Upper lobe of right lung (tissue), 1 donor: ENCODE measurements around the gene RP9. TPM values are rescaled to one million over a fixed set of nuclear protein-coding genes. Genes with fewer than 3 reads are reported as not detected.

Experiments used
- ATAC-seq: fragments of 200-7000 bp; cut with Tn5 transposase; one replicate; pipeline ENCODE4 v1.9.1; 2020; ENCODE audit warnings: mild to moderate bottlenecking, moderate library complexity
- DNase-seq: peaks from one replicate; pipeline ENCODE4 v3.0.0-alpha.2; 2020
- H3K27ac ChIP-seq: fragments of 200-600 bp; one replicate; pipeline ENCODE4 v1.8.0; 2022
- H3K27me3 ChIP-seq: fragments of 200-600 bp; one replicate; pipeline ENCODE4 v1.8.0; 2022; ENCODE audit warnings: mild to moderate bottlenecking
- H3K36me3 ChIP-seq: fragments of 200-600 bp; one replicate; pipeline ENCODE4 v1.8.0; 2022
- H3K4me1 ChIP-seq: fragments of 200-600 bp; one replicate; pipeline ENCODE4 v1.8.0; 2022
- H3K4me3 ChIP-seq: fragments of 200-600 bp; one replicate; pipeline ENCODE4 v1.8.0; 2022; ENCODE audit warnings: mild to moderate bottlenecking
- H3K9me3 ChIP-seq: fragments of 200-600 bp; one replicate; pipeline ENCODE4 v1.8.0; 2022
- CTCF ChIP-seq: fragments of 200-600 bp; IDR thresholded peaks from one replicate; pipeline ENCODE4 v1.8.0; 2022; ENCODE audit warnings: antibody characterized with exemption
- intact Hi-C: fragments of 100-400 bp; cut with DNase I; formaldehyde crosslinking; loops from one replicate; pipeline ENCODE4 v1.11.0; 2022
- total RNA-seq: library from RNA; stranded (reverse); fragmentation: NEBNext Ultra II Directional; extraction: Animal tissue kit (Norgen Biotek cat#: 25700); gene quantifications from one replicate; pipeline ENCODE4 v1.2.1, GENCODE V29; 2021
- donor health status: DM: no; HTN: yes; CAD: no; lungs with severe emphysema.

The RP9 gene
- total RNA-seq, 1 donor from 2014 or later = 11.9 TPM

DNA sequence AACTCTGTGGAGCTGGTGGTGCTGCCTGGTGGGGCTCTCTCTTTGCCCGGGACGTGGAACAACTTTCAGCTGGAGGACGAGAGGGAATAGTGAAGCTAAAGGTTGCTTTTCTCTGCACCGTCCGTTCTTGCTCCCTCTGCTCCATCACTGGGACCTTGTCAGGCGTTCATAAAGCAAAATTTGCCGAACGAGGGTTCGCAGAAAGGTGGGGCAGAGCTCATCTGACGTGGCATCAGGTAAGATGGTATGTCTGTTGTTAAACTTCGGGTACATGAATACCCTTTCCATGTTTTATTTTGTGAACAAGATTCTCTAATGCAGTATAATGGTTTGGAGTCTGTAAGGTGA is 20.6 kb upstream of the RP9 start:
- H3K27me3 ChIP-seq = no peaks in the 10 kb centered on the region
- peaks cover 5% of the 10 kb centered on the region for H3K4me1 ChIP-seq
- DNase-seq (no peak), ATAC-seq (no peak)
- peak overlapping the region; percentile 71 for H3K4me3 ChIP-seq
- no peaks in the 10 kb centered on the region for H3K36me3 ChIP-seq
- no peaks in the 10 kb centered on the region for H3K9me3 ChIP-seq
- intact Hi-C loops = no loop called here
- peak overlapping the region; percentile 71 for H3K27ac ChIP-seq
- TF ChIP-seq CTCF = no peak

DNA sequence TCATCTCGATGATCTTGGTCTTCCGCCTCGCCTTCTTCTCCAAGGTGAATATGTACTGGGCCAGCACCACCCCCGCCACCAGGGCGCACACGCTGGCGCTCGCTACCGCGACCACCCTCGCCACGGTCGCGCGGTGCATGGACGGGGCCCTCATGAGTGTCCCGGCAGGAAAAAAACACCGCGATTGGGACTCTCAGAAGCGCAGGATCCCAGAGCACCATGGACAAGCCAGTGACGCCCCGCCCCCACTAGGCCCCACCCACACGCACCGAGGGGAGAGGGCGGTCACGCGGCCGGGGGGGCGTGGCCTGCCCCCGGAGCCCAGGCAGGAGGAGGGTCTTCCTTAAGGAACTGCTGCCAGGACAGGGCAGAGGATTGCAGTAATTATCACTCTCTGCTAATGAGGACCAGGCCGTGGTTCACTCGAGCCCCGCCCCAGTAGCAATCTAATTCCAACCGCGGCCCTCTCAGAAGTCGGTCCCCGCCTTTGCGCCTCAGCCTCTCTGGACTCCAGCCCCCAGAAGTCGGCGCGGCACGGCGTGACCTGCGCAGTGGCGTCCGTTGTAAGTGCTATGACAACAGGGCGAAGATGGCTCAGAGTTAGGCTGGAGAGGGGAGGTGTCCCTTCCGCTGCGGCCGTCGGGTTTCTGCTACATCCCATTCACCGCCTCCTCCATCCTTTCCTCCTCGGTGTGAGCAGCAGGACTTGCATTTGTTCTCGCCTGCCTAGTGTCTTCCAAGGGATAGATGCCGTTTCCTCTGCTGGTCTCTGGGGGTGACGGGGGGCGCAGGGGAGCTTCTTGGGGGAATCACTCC is 20.0 kb upstream of the RP9 start, which contains the start of gene BBS9:
TSS of gene BBS9 (plus strand) at position 575 of the 816 bp plus-strand sequence. CDS start 16,689 bp downstream, outside the sequence.
- no peak for TF ChIP-seq CTCF
- peak within 1 kb of the TSS; percentile 71 for H3K4me3 ChIP-seq
- DNase-seq (peak; percentile 97), ATAC-seq (peak; percentile 100)
- H3K27me3 ChIP-seq = no peaks in the 10 kb centered on the region
- intact Hi-C loops = no loop called here
- H3K4me1 ChIP-seq = peaks cover 5% of the 10 kb centered on the region
- peak within 1 kb of the TSS; percentile 71 for H3K27ac ChIP-seq
- H3K36me3 ChIP-seq = no peaks in the 10 kb centered on the region
- H3K9me3 ChIP-seq = no peaks in the 10 kb centered on the region

DNA sequence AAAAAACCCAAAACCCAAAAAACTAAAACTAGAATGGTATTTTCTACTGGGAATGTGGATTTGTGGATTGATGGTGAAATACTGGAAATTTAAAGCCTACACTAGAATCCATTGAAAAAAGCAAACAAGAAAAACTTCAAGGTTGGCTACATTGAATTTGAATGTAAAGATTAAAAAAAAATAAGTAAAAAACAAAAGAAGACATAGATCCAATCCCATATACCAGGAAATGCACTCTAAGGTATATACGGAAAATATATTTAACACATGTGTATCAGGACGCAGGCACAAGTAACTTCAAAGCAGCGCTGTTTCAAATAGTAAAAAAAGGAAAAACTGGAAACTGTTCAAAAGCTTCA is 19.4 kb upstream of the RP9 start:
- peak overlapping the region; percentile 71 for H3K27ac ChIP-seq

GRCh38 chr7:33127085-33127484 is 17.9 kb upstream of the RP9 start:
- Histone ChIP-seq H3K36me3 (no peaks in the 10 kb centered on the region), H3K27ac (no peak overlapping the region), H3K9me3 (no peaks in the 10 kb centered on the region), H3K27me3 (no peaks in the 10 kb centered on the region), H3K4me3 (no peak overlapping the region), H3K4me1 (peaks cover 5% of the 10 kb centered on the region)
- ATAC-seq (no peak), DNase-seq (no peak)
- intact Hi-C loops = no loop called here
- TF ChIP-seq CTCF = no peak

More for the DNA sequence above, 19.4 kb upstream of the RP9 start:
- peaks cover 5% of the 10 kb centered on the region for H3K4me1 ChIP-seq
- ATAC-seq (no peak), DNase-seq (no peak)
- no peak for TF ChIP-seq CTCF
- intact Hi-C loops = no loop called here
- H3K9me3 ChIP-seq = no peaks in the 10 kb centered on the region
- H3K36me3 ChIP-seq = no peaks in the 10 kb centered on the region
- H3K4me3 ChIP-seq = peak overlapping the region; percentile 71
- no peaks in the 10 kb centered on the region for H3K27me3 ChIP-seq

GRCh38 chr7:33118383-33118782 is 9.2 kb upstream of the RP9 start:
- Histone ChIP-seq H3K4me3 (no peak overlapping the region), H3K27me3 (no peaks in the 10 kb centered on the region), H3K36me3 (no peaks in the 10 kb centered on the region), H3K27ac (no peak overlapping the region), H3K4me1 (no peaks in the 10 kb centered on the region), H3K9me3 (no peaks in the 10 kb centered on the region)
- DNase-seq (no peak), ATAC-seq (no peak)
- no peak for TF ChIP-seq CTCF
- intact Hi-C loops = no loop called here

DNA sequence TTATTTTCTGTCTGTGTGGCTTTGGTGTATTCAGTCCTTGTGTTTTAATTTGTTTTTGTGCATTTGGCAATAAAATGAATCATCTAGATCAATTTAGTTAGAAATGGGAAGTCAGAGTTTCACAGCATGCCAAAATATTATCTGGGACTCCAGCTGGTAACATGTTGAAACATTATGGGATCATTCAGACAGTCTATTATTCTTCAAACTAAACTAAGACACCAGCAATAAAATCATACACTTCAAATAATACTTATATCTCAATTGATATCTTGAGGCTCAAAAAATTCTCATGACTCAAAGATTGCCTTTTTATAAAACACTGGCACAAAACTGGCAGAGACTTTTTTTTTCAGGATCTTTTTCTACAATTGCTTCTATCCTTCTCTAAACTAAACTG is 5.8 kb upstream of the RP9 start:
- no peak overlapping the region for H3K4me3 ChIP-seq
- intact Hi-C loops = no loop called here
- no peaks in the 10 kb centered on the region for H3K4me1 ChIP-seq
- H3K27ac ChIP-seq = no peak overlapping the region
- DNase-seq (no peak), ATAC-seq (no peak)
- no peaks in the 10 kb centered on the region for H3K9me3 ChIP-seq
- H3K27me3 ChIP-seq = no peaks in the 10 kb centered on the region
- no peak for TF ChIP-seq CTCF
- H3K36me3 ChIP-seq = no peaks in the 10 kb centered on the region
